HEK293 (cell line): Measurements from ENCODE around the gene FALEC.

Experiments
- WT1 ChIP-seq: fragments of 450-650 bp; formaldehyde crosslinking; IDR thresholded peaks from 2 replicates; pipeline ENCODE4 v1.5.1; 2016; ENCODE audit warnings: missing biosample characterization, missing genetic modification characterization
- ZNF274 ChIP-seq, 2 experiments: fragments of 200-500 bp in 1 of 2; fragments of 450-650 bp in 1 of 2; sonication (Bioruptor generic) in 1 of 2; formaldehyde crosslinking in 1 of 2; IDR thresholded peaks; 2 replicates each; pipeline versions ENCODE4 v1.5.1 to v1.6.1; 2014 to 2016; ENCODE audit warnings: borderline replicate concordance in 1 of 2, inconsistent platforms in 1 of 2, low read length in 1 of 2, missing biosample characterization in 1 of 2, missing genetic modification characterization in 1 of 2
- ZNF660 ChIP-seq: fragments of 450-650 bp; IDR thresholded peaks from 2 replicates; pipeline ENCODE4 v1.5.1; 2018; ENCODE audit warnings: missing biosample characterization, mild to moderate bottlenecking, missing genetic modification characterization
- ZSCAN18 ChIP-seq: fragments of 450-650 bp; formaldehyde crosslinking; IDR thresholded peaks from 2 replicates; pipeline ENCODE4 v1.5.1; 2016; ENCODE audit warnings: missing biosample characterization, missing genetic modification characterization

GRCh38 chr1:150484861-150485260 is 30.7 kb upstream of the FALEC start:
- no peak for TF ChIP-seq ZSCAN18
- TF ChIP-seq ZNF274 (IDR thresholded peaks at IDR 0.05; ENCODE audit: low read length): no peak
- TF ChIP-seq ZNF274 (tag by site-specific recombination; IDR thresholded peaks at IDR 0.05; ENCODE audit: borderline replicate concordance): no peak
- TF ChIP-seq ZNF660: no peak
- TF ChIP-seq WT1 (tag by site-specific recombination): no peak
